HG03025 (cell line): ENCODE data around the gene GRIK3.

ENCODE experiments used
- ATAC-seq: cut with Tn5 transposase; IDR thresholded peaks from one replicate; pipeline ENCODE4 v1.9.1; 2021; ENCODE audit warnings: mild to moderate bottlenecking, moderate library complexity; ENCODE audit not compliant: unreplicated experiment, low FRiP score

The GRIK3 gene

GRCh38 chr1:37047542-37047941, 13.2 kb upstream of the GRIK3 start:
- no peak for ATAC-seq

- ATAC-seq, result no peak
Measured at GRCh38 chr1:37043101-37043500, 8.8 kb upstream of the GRIK3 start.

GRCh38 chr1:37042506-37042905, 8.2 kb upstream of the GRIK3 start:
- ATAC-seq, result no peak

GRCh38 chr1:37041483-37041882, 7.2 kb upstream of the GRIK3 start:
- ATAC-seq, result no peak

- ATAC-seq, result no peak
Measured at GRCh38 chr1:37040773-37041172, 6.5 kb upstream of the GRIK3 start.

- ATAC-seq, result no peak
Measured at GRCh38 chr1:37040261-37040660, 5.9 kb upstream of the GRIK3 start.

- no peak for ATAC-seq
Measured at GRCh38 chr1:37038227-37039093, 4.1 kb upstream of the GRIK3 start.

- no peak for ATAC-seq
Measured at GRCh38 chr1:37037690-37038089, 3.4 kb upstream of the GRIK3 start.

GRCh38 chr1:37036667-37037053, 2.3 kb upstream of the GRIK3 start:
- ATAC-seq, result no peak

GRCh38 chr1:37035796-37036666, 1.7 kb upstream of the GRIK3 start:
- no peak for ATAC-seq

GRCh38 chr1:37035014-37035691, 838 bp upstream of the GRIK3 start:
- ATAC-seq, result no peak

GRCh38 chr1:37033355-37034101, 787 bp downstream of the GRIK3 start:
- ATAC-seq, result no peak

- no peak for ATAC-seq
Measured at GRCh38 chr1:37032660-37033354, 1.5 kb downstream of the GRIK3 start.

- no peak for ATAC-seq
Measured at GRCh38 chr1:37031871-37032270, 2.4 kb downstream of the GRIK3 start.

- ATAC-seq, result no peak
Measured at GRCh38 chr1:37031429-37031828, 2.9 kb downstream of the GRIK3 start.

- ATAC-seq, result no peak
Measured at GRCh38 chr1:37028981-37029617, 5.2 kb downstream of the GRIK3 start.

- ATAC-seq, result no peak
Measured at GRCh38 chr1:37021502-37021901, 12.8 kb downstream of the GRIK3 start.

GRCh38 chr1:37020653-37021277, 13.6 kb downstream of the GRIK3 start:
- ATAC-seq, result no peak

GRCh38 chr1:37018510-37018909, 15.8 kb downstream of the GRIK3 start:
- no peak for ATAC-seq
